Stimulated activated CD4-positive, alpha-beta T cell treated with anti-CD3 and anti-CD28 coated beads, Interleukin-1b, Interleukin-23, amount 100 ng/mL, for 24 hours (primary cell): Measurements from ENCODE around the gene SDCCAG8.

Experiments
- DNase-seq, 4 experiments: peaks; one replicate each; pipeline ENCODE4 v3.0.0-alpha.2; 2020; ENCODE audit warnings: low read depth in 4 of 4, low spot score in 1 of 4

Gene SDCCAG8

GRCh38 chr1:243254233-243254926 lies 1.5 kb upstream of the SDCCAG8 start:
- DNase-seq: peak; percentile 25 to 57 (median 37)

GRCh38 chr1:243254927-243255790 lies 682 bp upstream of the SDCCAG8 start, which contains the start of gene CEP170:
Gene CEP170 (minus strand): TSS chr1:243255281. CDS start chr1:243225280, 30,001 bp downstream.
- peak; percentile 72 to 88 (median 77) for DNase-seq

GRCh38 chr1:243256590-243256989 lies 749 bp downstream of the SDCCAG8 start:
- DNase-seq: no peak

- DNase-seq: no peak
Observed at GRCh38 chr1:243257189-243257588, 1.3 kb downstream of the SDCCAG8 start.

- DNase-seq: no peak
Observed at GRCh38 chr1:243258731-243259130, 2.9 kb downstream of the SDCCAG8 start.

GRCh38 chr1:243260221-243260880 lies 4.5 kb downstream of the SDCCAG8 start:
- DNase-seq: no peak

- DNase-seq: no peak
Observed at GRCh38 chr1:243261390-243261789, 5.5 kb downstream of the SDCCAG8 start.

- DNase-seq: no peak
Observed at GRCh38 chr1:243264717-243265116, 8.9 kb downstream of the SDCCAG8 start.

- no peak for DNase-seq
Observed at GRCh38 chr1:243266231-243266630, 10.4 kb downstream of the SDCCAG8 start.

- DNase-seq: no peak
Observed at GRCh38 chr1:243267471-243267880, 11.6 kb downstream of the SDCCAG8 start.

GRCh38 chr1:243267914-243268653 lies 12.2 kb downstream of the SDCCAG8 start:
- no peak for DNase-seq

GRCh38 chr1:243268751-243269460 lies 13.1 kb downstream of the SDCCAG8 start:
- no peak for DNase-seq

GRCh38 chr1:243269461-243269801 lies 13.6 kb downstream of the SDCCAG8 start:
- no peak for DNase-seq

GRCh38 chr1:243270097-243270864 lies 14.4 kb downstream of the SDCCAG8 start:
- no peak for DNase-seq

- DNase-seq: no peak
Observed at GRCh38 chr1:243271996-243272395, 16.2 kb downstream of the SDCCAG8 start.

- DNase-seq: no peak
Observed at GRCh38 chr1:243272401-243272800, 16.6 kb downstream of the SDCCAG8 start.

- DNase-seq: no peak
Observed at GRCh38 chr1:243273506-243273905, 17.7 kb downstream of the SDCCAG8 start.

GRCh38 chr1:243273945-243274344 lies 18.1 kb downstream of the SDCCAG8 start:
- DNase-seq: no peak

- DNase-seq: no peak
Observed at GRCh38 chr1:243275316-243275715, 19.5 kb downstream of the SDCCAG8 start.
